ENCODE measurements around the gene PRM1.
"Not testable (repeated sequence)": the region's sequence is repeated elsewhere in the genome, so short reads cannot be mapped to it uniquely, and the experiment has no call there.

PRM1 gene

GRCh38 chr16:11290102-11290893 is 9.2 kb upstream of the PRM1 start:
- WGBS (ENCODE audit: extremely low coverage, insufficient coverage, insufficient read length) = no CpG with 5 or more reads among the region's 8 CpGs
- peak overlapping the region; percentile 22 for H4K91ac ChIP-seq (ENCODE audit: low read depth, low read length)
- no peak overlapping the region for H3K23ac ChIP-seq (ENCODE audit: low read length)
- peak overlapping the region; percentile 22 for H3K14ac ChIP-seq (ENCODE audit: low read length)
- no peak overlapping the region for H3K18ac ChIP-seq (ENCODE audit: low read length)
- H3K4me3 ChIP-seq (ENCODE audit: low read depth, low read length) = no peak overlapping the region
- H3K4ac ChIP-seq (ENCODE audit: low read depth, low read length) = no peak overlapping the region
- no peak overlapping the region for H4K12ac ChIP-seq (ENCODE audit: low read depth, low read length)
- no peak overlapping the region for H4K8ac ChIP-seq (ENCODE audit: low read depth, low read length)
- H3K27me3 ChIP-seq (ENCODE audit: insufficient read depth, low read length) = no peaks in the 10 kb centered on the region
- DNase-seq = no peak
- H3K4me2 ChIP-seq (ENCODE audit: low read length) = no peak overlapping the region
- peak overlapping the region; percentile 65 for H2AK5ac ChIP-seq (ENCODE audit: low read length)
- H3K27ac ChIP-seq (ENCODE audit: low read depth, low read length) = no peak overlapping the region
- H2AFZ ChIP-seq (ENCODE audit: insufficient read depth, low read length, poor library complexity) = no peak overlapping the region
- peak overlapping the region; percentile 63 for H2BK12ac ChIP-seq (ENCODE audit: low read length)
- peak overlapping the region; percentile 48 for H2BK120ac ChIP-seq (ENCODE audit: insufficient read depth, low read length, poor library complexity)
- H3K9ac ChIP-seq (ENCODE audit: low read length) = no peak overlapping the region
- peaks cover 9 to 11% of the 10 kb centered on the region in 2 experiments for H3K4me1 ChIP-seq (ENCODE audit: control insufficient read depth in 1 of 2, insufficient read depth in 2 of 2, low read length in 2 of 2)
- H3K79me2 ChIP-seq (ENCODE audit: control insufficient read depth, insufficient read depth, low read length, poor library complexity) = no peaks in the 10 kb centered on the region
- H3K9me3 ChIP-seq (ENCODE audit: insufficient read depth, low read depth, low read length) = no peaks in the 10 kb centered on the region
- H3K36me3 ChIP-seq (ENCODE audit: control insufficient read depth in 1 of 2, insufficient read depth in 2 of 2, low read length in 2 of 2) = no peaks in the 10 kb centered on the region
- H3K79me1 ChIP-seq (ENCODE audit: low read length) = peaks cover 2% of the 10 kb centered on the region
- H2BK5ac ChIP-seq (ENCODE audit: low read depth, low read length, poor library complexity) = no peak overlapping the region

- H2AFZ ChIP-seq (ENCODE audit: insufficient read depth, low read length, poor library complexity); H3K27me3 ChIP-seq (ENCODE audit: insufficient read depth, low read length); H4K8ac ChIP-seq (ENCODE audit: low read depth, low read length); H3K79me2 ChIP-seq (ENCODE audit: control insufficient read depth, insufficient read depth, low read length, poor library complexity); H3K36me3 ChIP-seq (ENCODE audit: control insufficient read depth in 1 of 2, insufficient read depth in 2 of 2, low read length in 2 of 2); H3K79me1 ChIP-seq (ENCODE audit: low read length); H3K23ac ChIP-seq (ENCODE audit: low read length); H3K18ac ChIP-seq (ENCODE audit: low read length); DNase-seq; H3K4me3 ChIP-seq (ENCODE audit: low read depth, low read length); H2BK5ac ChIP-seq (ENCODE audit: low read depth, low read length, poor library complexity); H2BK12ac ChIP-seq (ENCODE audit: low read length); H4K12ac ChIP-seq (ENCODE audit: low read depth, low read length); H2AK5ac ChIP-seq (ENCODE audit: low read length); H3K27ac ChIP-seq (ENCODE audit: low read depth, low read length); H2BK120ac ChIP-seq (ENCODE audit: insufficient read depth, low read length, poor library complexity); H3K14ac ChIP-seq (ENCODE audit: low read length); H3K4ac ChIP-seq (ENCODE audit: low read depth, low read length); H3K4me2 ChIP-seq (ENCODE audit: low read length); H4K91ac ChIP-seq (ENCODE audit: low read depth, low read length); H3K9ac ChIP-seq (ENCODE audit: low read length); H3K9me3 ChIP-seq (ENCODE audit: insufficient read depth, low read depth, low read length): not testable (repeated sequence)
- peaks cover 9 to 11% of the 10 kb centered on the region in 2 experiments for H3K4me1 ChIP-seq (ENCODE audit: control insufficient read depth in 1 of 2, insufficient read depth in 2 of 2, low read length in 2 of 2)
- no CpG with 5 or more reads among the region's 4 CpGs for WGBS (ENCODE audit: extremely low coverage, insufficient coverage, insufficient read length)
Measured at GRCh38 chr16:11289696-11290095, 8.6 kb upstream of the PRM1 start.

GRCh38 chr16:11289202-11289601 is 8.1 kb upstream of the PRM1 start:
- no peak overlapping the region for H2AK5ac ChIP-seq (ENCODE audit: low read length)

GRCh38 chr16:11285842-11286241 is 4.7 kb upstream of the PRM1 start:
- Histone ChIP-seq H3K27ac (ENCODE audit: low read depth, low read length) (no peak overlapping the region), H3K9me3 (ENCODE audit: insufficient read depth, low read depth, low read length) (no peaks in the 10 kb centered on the region), H3K4me1 (ENCODE audit: control insufficient read depth in 1 of 2, insufficient read depth in 2 of 2, low read length in 2 of 2) (peaks cover 0 to 3% of the 10 kb centered on the region in 2 experiments), H4K91ac (ENCODE audit: low read depth, low read length) (no peak overlapping the region), H3K4ac (ENCODE audit: low read depth, low read length) (no peak overlapping the region), H4K8ac (ENCODE audit: low read depth, low read length) (no peak overlapping the region), H3K4me2 (ENCODE audit: low read length) (no peak overlapping the region), H2AFZ (ENCODE audit: insufficient read depth, low read length, poor library complexity) (no peak overlapping the region), H2BK12ac (ENCODE audit: low read length) (no peak overlapping the region), H2BK5ac (ENCODE audit: low read depth, low read length, poor library complexity) (no peak overlapping the region), H3K4me3 (ENCODE audit: low read depth, low read length) (no peak overlapping the region), H4K12ac (ENCODE audit: low read depth, low read length) (no peak overlapping the region), H2BK120ac (ENCODE audit: insufficient read depth, low read length, poor library complexity) (no peak overlapping the region), H3K79me1 (ENCODE audit: low read length) (no peaks in the 10 kb centered on the region), H2AK5ac (ENCODE audit: low read length) (no peak overlapping the region), H3K27me3 (ENCODE audit: insufficient read depth, low read length) (no peaks in the 10 kb centered on the region), H3K23ac (ENCODE audit: low read length) (no peak overlapping the region), H3K14ac (ENCODE audit: low read length) (no peak overlapping the region), H3K36me3 (ENCODE audit: control insufficient read depth in 1 of 2, insufficient read depth in 2 of 2, low read length in 2 of 2) (no peaks in the 10 kb centered on the region), H3K79me2 (ENCODE audit: control insufficient read depth, insufficient read depth, low read length, poor library complexity) (no peaks in the 10 kb centered on the region), H3K18ac (ENCODE audit: low read length) (no peak overlapping the region), H3K9ac (ENCODE audit: low read length) (no peak overlapping the region)
- no peak for DNase-seq
- no CpG with 5 or more reads among the region's 2 CpGs for WGBS (ENCODE audit: extremely low coverage, insufficient coverage, insufficient read length)

More at GRCh38 chr16:11289202-11289601, 8.1 kb upstream of the PRM1 start:
- Histone ChIP-seq H2BK5ac (ENCODE audit: low read depth, low read length, poor library complexity) (no peak overlapping the region), H4K12ac (ENCODE audit: low read depth, low read length) (no peak overlapping the region), H3K14ac (ENCODE audit: low read length) (no peak overlapping the region), H3K9me3 (ENCODE audit: insufficient read depth, low read depth, low read length) (no peaks in the 10 kb centered on the region), H3K4me3 (ENCODE audit: low read depth, low read length) (no peak overlapping the region), H2AFZ (ENCODE audit: insufficient read depth, low read length, poor library complexity) (no peak overlapping the region), H3K79me1 (ENCODE audit: low read length) (peaks cover 2% of the 10 kb centered on the region), H3K18ac (ENCODE audit: low read length) (no peak overlapping the region), H3K27me3 (ENCODE audit: insufficient read depth, low read length) (no peaks in the 10 kb centered on the region), H4K91ac (ENCODE audit: low read depth, low read length) (no peak overlapping the region), H3K79me2 (ENCODE audit: control insufficient read depth, insufficient read depth, low read length, poor library complexity) (no peaks in the 10 kb centered on the region), H3K9ac (ENCODE audit: low read length) (no peak overlapping the region), H3K23ac (ENCODE audit: low read length) (no peak overlapping the region), H3K36me3 (ENCODE audit: control insufficient read depth in 1 of 2, insufficient read depth in 2 of 2, low read length in 2 of 2) (no peaks in the 10 kb centered on the region), H2BK12ac (ENCODE audit: low read length) (no peak overlapping the region), H2BK120ac (ENCODE audit: insufficient read depth, low read length, poor library complexity) (no peak overlapping the region), H3K4ac (ENCODE audit: low read depth, low read length) (no peak overlapping the region), H3K27ac (ENCODE audit: low read depth, low read length) (no peak overlapping the region), H4K8ac (ENCODE audit: low read depth, low read length) (no peak overlapping the region), H3K4me2 (ENCODE audit: low read length) (no peak overlapping the region), H3K4me1 (ENCODE audit: control insufficient read depth in 1 of 2, insufficient read depth in 2 of 2, low read length in 2 of 2) (peaks cover 9 to 11% of the 10 kb centered on the region in 2 experiments)
- no CpG with 5 or more reads among the region's 2 CpGs for WGBS (ENCODE audit: extremely low coverage, insufficient coverage, insufficient read length)
- DNase-seq = no peak

Data from trophoblast cell (in vitro differentiated cells and primary cell).